WERI-Rb-1 (cell line): ENCODE measurements around the gene ACOXL.

Experiments used
- DNase-seq: peaks from one replicate; pipeline ENCODE4 v3.0.0-alpha.2; 2020
- H3K27ac ChIP-seq: fragments of 250-450 bp; sonication (Bioruptor Pico); 2 replicates; pipeline ENCODE4 v1.5.1; 2020; ENCODE audit warnings: mild to moderate bottlenecking, moderate library complexity
- H3K27me3 ChIP-seq: fragments of 250-450 bp; sonication (Bioruptor Pico); 2 replicates; pipeline ENCODE4 v1.5.1; 2021; ENCODE audit warnings: mild to moderate bottlenecking, low read depth, moderate library complexity; ENCODE audit not compliant: insufficient read depth, severe bottlenecking
- H3K36me3 ChIP-seq: fragments of 250-450 bp; sonication (Bioruptor Pico); 2 replicates; pipeline ENCODE4 v1.5.1; 2020; ENCODE audit warnings: mild to moderate bottlenecking, moderate library complexity
- H3K4me3 ChIP-seq: 2 replicates; pipeline ENCODE4 v1.5.1; 2011; ENCODE audit warnings: low read depth, mild to moderate bottlenecking, control low read depth, low read length
- H3K9me3 ChIP-seq: fragments of 250-450 bp; sonication (Bioruptor Pico); 2 replicates; pipeline ENCODE4 v1.5.1; 2021; ENCODE audit warnings: mild to moderate bottlenecking, moderate library complexity; ENCODE audit not compliant: severe bottlenecking
- CTCF ChIP-seq: IDR thresholded peaks from 2 replicates; pipeline ENCODE4 v1.5.1; 2011; ENCODE audit warnings: low read depth, mild to moderate bottlenecking, control low read depth, inconsistent platforms, low read length

The ACOXL gene

GRCh38 chr2:110777531-110778311 lies 45.3 kb downstream of the ACOXL start:
- Histone ChIP-seq H3K9me3 (no peaks in the 10 kb centered on the region), H3K27me3 (peaks cover 88% of the 10 kb centered on the region), H3K27ac (no peak overlapping the region), H3K4me3 (no peak overlapping the region), H3K36me3 (no peaks in the 10 kb centered on the region)
- no peak for TF ChIP-seq CTCF
- DNase-seq = no peak

DNA sequence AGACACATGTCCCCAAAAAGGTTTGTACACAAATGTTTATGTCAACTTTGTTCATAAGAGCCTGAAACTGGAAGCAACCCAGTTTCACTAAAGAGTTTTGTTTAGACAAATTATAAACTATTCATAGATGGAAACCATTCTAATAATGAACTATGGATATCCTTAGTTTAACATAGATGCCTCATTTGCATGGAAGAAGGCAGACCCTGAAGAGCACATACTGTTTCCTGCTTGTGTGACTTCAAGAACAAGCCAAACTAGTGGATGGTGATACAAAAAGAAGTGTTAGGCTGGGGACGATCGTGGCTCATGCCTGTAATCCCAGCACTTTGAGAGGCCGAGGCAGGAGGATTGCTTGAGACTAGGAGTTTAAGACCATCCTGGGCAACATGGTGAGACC lies 48.1 kb downstream of the ACOXL start:
- Histone ChIP-seq H3K9me3 (no peaks in the 10 kb centered on the region), H3K27me3 (peaks cover 69% of the 10 kb centered on the region), H3K4me3 (no peak overlapping the region), H3K36me3 (no peaks in the 10 kb centered on the region), H3K27ac (no peak overlapping the region)
- TF ChIP-seq CTCF = no peak
- no peak for DNase-seq

DNA sequence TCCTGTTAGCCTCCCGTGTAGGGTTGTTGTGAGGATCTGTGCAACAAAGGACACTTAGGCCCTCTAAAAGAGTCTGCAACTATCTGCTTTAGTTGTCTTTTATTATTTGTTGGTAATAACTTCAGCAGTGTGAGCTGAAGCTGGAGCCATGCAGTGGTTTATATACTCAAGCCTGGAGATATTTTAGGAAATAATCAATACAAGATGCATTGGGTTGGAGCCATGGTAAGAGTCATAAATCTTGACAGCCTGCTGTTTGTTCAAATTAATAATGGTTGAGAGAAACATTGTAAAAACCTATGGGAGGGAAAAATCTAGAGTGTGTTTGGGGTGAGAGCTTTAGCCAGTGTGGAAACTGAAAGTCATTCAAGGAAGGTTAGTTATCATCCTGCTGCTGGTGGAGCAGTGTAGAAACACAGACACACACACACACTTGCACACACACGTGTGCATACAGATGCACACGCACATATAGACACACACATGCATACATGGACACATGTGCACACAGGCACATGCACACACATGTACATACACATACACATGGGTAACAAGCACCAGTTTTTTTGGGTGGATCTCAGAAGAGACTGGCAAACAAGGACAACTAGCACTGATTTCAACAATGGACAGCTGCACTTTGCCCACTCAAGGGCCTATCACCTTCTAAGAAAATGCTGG lies 51.0 kb downstream of the ACOXL start:
- Histone ChIP-seq H3K27me3 (peaks cover 68% of the 10 kb centered on the region), H3K27ac (no peak overlapping the region), H3K36me3 (no peaks in the 10 kb centered on the region), H3K4me3 (no peak overlapping the region), H3K9me3 (no peaks in the 10 kb centered on the region)
- DNase-seq = no peak
- TF ChIP-seq CTCF = no peak

DNA sequence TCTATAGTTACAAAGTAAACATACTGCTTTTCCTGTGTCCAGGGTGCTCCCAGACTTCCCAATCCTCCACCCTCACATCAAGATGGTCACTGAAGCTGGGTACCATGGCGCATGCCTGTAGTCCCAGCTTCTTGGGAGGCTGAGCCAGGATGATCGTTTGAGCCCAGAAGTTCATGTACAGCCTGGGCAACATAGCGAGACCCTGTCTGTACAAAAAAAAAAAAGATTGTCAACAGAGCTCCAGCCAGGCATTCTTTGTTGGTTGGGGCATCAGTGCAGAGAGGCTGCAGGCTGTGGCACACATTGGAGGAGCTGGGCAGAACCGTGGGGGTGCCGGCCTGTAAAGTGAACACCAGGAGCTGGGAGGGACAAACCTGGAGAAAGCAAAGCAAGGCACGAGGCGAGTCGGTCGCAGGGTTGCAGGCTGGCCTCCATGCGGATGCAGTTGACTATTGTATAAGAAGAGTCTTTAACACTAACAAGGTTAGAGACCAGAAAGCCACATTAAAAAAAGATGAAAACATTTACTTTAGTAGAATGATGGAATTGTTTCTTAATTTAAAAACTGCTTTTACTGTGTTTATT lies 51.8 kb downstream of the ACOXL start:
- no peak overlapping the region for H3K4me3 ChIP-seq
- TF ChIP-seq CTCF = no peak
- no peaks in the 10 kb centered on the region for H3K9me3 ChIP-seq
- H3K27ac ChIP-seq = no peak overlapping the region
- DNase-seq = no peak
- peaks cover 70% of the 10 kb centered on the region for H3K27me3 ChIP-seq
- no peaks in the 10 kb centered on the region for H3K36me3 ChIP-seq

DNA sequence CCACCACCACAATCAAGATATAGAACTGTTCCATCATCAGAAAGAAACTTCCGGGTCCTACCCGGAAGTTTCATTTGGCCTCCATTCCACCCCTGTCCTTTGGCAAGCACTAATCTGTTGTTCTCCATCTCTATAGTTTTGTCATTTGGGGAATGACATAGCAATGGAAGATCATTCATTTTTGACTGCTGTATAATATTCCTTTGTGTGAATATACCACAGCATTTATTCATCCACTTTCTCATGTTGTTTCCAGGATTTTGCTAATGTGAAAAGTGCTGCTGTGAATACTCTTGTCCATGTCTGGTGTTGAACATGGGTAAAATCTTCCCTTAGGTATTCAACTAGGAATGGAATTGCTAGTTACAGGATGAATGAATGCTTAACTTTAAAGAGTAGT lies 53.1 kb downstream of the ACOXL start:
- Histone ChIP-seq H3K27ac (no peak overlapping the region), H3K27me3 (peaks cover 68% of the 10 kb centered on the region), H3K36me3 (no peaks in the 10 kb centered on the region), H3K4me3 (no peak overlapping the region), H3K9me3 (no peaks in the 10 kb centered on the region)
- TF ChIP-seq CTCF = no peak
- no peak for DNase-seq
